ENCODE results near the gene EAF1. TPM values are rescaled to one million over a fixed set of nuclear protein-coding genes. Genes with fewer than 3 reads are reported as not detected.

EAF1 gene
- total and polyA plus RNA-seq, 2 of the 8 experiments (the other 6 are each of a cell fraction or from before 2014, with no cell fraction given): 13.9 to 26.8 TPM

DNA sequence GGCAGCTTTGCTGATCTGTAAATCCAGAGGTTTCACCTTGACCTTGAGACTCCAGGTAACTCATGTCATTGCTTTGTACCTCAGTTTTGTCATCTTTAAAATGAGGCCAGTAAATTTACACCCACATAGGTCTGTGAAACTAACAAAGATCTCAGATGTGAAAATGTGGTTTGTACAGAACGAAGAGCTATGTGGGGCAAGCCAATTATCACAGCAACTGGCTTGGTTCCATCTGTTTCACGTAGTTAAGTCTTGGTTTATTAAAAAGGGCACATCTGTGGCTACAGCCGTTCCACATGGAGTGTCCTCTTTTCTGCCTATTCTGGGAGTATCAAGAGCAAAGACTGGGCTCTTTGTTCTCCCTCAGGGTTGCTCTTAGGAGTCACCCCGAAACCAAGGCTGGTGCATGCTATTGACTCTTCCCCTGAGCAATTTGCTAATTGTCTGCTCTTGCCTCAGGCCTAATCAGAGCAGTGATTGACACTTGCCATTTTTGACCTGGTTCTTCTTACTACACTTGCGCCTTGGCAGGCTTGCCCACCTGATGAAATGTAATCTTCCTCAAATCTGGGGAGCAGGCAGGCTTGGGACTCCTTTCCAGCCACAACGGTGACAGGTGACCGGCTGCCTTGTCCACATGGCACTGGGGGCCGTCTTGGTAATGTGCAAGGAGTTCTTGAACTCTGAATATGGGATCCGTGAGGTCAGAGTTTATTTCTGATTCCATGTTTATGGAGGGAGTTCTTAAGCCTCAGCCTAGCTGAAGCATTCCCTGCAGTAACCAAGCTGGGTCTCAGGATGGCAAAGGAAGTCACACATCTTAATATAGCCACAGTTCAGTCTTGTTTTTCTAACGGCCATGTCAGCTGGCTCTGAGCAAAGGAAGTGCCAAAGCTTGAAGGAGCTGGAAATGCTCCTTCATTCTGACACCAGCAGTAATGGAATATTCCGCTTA is 40.1 kb downstream of the EAF1 start:
- no peak overlapping the region for H3K27ac ChIP-seq (ENCODE audit: low read depth, low read length)
- H3K4me2 ChIP-seq (ENCODE audit: insufficient read depth in 1 of 2, low read depth in 2 of 2, low read length in 2 of 2): no peak overlapping the region
- H3K23ac ChIP-seq (ENCODE audit: insufficient read length): no peak overlapping the region
- H3K18ac ChIP-seq (ENCODE audit: extremely low read depth, low read length): no peak overlapping the region
- H2BK20ac ChIP-seq (ENCODE audit: low read length): no peak overlapping the region
- ChIA-PET CTCF (ENCODE audit: partially characterized antibody) (interaction anchor here (1.1 to 3.1 kb wide), 6 partner anchors 13 to 84 kb away, joined by 3 to 15 read pairs (median 4); no protein-coding TSS in a partner anchor), POLR2A (ENCODE audit: partially characterized antibody) (interaction anchor here (1.2 kb wide), 1 partner anchor 20 kb away, joined by 3 read pairs; no protein-coding TSS in a partner anchor)
- no peak for FAIRE-seq
- H3K79me1 ChIP-seq (ENCODE audit: low read depth, low read length): no peaks in the 10 kb centered on the region
- DNase-seq (ENCODE audit: low read depth in 1 of 2, low spot score in 2 of 2): no peak
- H2BK15ac ChIP-seq (ENCODE audit: low read length): no peak overlapping the region
- H3K23me2 ChIP-seq (ENCODE audit: low read depth, low read length): no peaks in the 10 kb centered on the region; the same call in 1 of the 2 replicates
- no peak overlapping the region for H2AK5ac ChIP-seq (ENCODE audit: low read depth, low read length)
- no peak overlapping the region for H3K56ac ChIP-seq (replicated peaks; ENCODE audit: insufficient read length, low read depth, low read length)
- no peak overlapping the region for H3K4me3 ChIP-seq (ENCODE audit: extremely low read depth in 1 of 4, insufficient read depth in 2 of 4, low read depth in 3 of 4, low read length in 4 of 4)
- H4K8ac ChIP-seq (ENCODE audit: extremely low read depth, insufficient read depth, low read length): no peak overlapping the region; the same call in 1 of the 2 replicates
- no peaks in the 10 kb centered on the region for H4K20me1 ChIP-seq (replicated peaks in 1 of 2; ENCODE audit: control insufficient read depth in 1 of 2, insufficient read depth in 2 of 2, low read length in 2 of 2)
- H3K36me3 ChIP-seq (ENCODE audit: control insufficient read depth in 2 of 4, insufficient read depth in 4 of 4, low read length in 3 of 4): no peaks in the 10 kb centered on the region
- no peaks in the 10 kb centered on the region for H3K79me2 ChIP-seq (ENCODE audit: control insufficient read depth in 1 of 2, insufficient read depth in 2 of 2, low read length in 2 of 2)
- H4K91ac ChIP-seq (replicated peaks; ENCODE audit: insufficient read length, low read length): no peak overlapping the region
- no peak overlapping the region for H2BK120ac ChIP-seq (replicated peaks; ENCODE audit: low read depth, low read length)
- no peaks in the 10 kb centered on the region for H3K27me3 ChIP-seq (replicated peaks in 1 of 4; ENCODE audit: control insufficient read depth in 3 of 4, extremely low read depth in 1 of 4, insufficient read depth in 3 of 4, low read length in 3 of 4)
- no peak overlapping the region for H3K9ac ChIP-seq (replicated peaks in 1 of 4; ENCODE audit: extremely low read depth in 1 of 4, low read depth in 3 of 4, low read length in 3 of 4)
- H4K5ac ChIP-seq (ENCODE audit: insufficient read length, low read depth, low read length): no peak overlapping the region
- no peak overlapping the region for H2BK5ac ChIP-seq (ENCODE audit: low read depth, low read length)
- H3K9me3 ChIP-seq (ENCODE audit: insufficient read depth in 2 of 2, low read depth in 1 of 2, low read length in 1 of 2): no peaks in the 10 kb centered on the region
- no peak overlapping the region for H2BK12ac ChIP-seq (ENCODE audit: low read depth, low read length)
- WGBS, 2 experiments (ENCODE audit: extremely low coverage in 1 of 2, insufficient coverage in 1 of 2, insufficient read length in 1 of 2, insufficient replicate concordance in 2 of 2, low coverage in 1 of 2, low lambda C conversion rate in 2 of 2, missing lambda C conversion rate in 1 of 2): 92% methylated on average over 11 of the region's 11 CpGs; no CpG with 5 or more reads in 1 of the 2 experiments
- H3K4ac ChIP-seq (replicated peaks; ENCODE audit: insufficient read length, low read depth, low read length): no peak overlapping the region
- no peak overlapping the region for H3K14ac ChIP-seq (ENCODE audit: insufficient read length)
- H2AFZ ChIP-seq (ENCODE audit: low read length): no peak overlapping the region
- H3K4me1 ChIP-seq (replicated peaks in 1 of 4; ENCODE audit: control insufficient read depth in 3 of 4, insufficient read depth in 4 of 4, low read length in 3 of 4): no peaks in the 10 kb centered on the region
- TF ChIP-seq FOSL1 (IDR thresholded peaks at IDR 0.05; ENCODE audit: insufficient read depth, low read depth, low read length) (no peak), TEAD4 (IDR thresholded peaks at IDR 0.05; ENCODE audit: low read depth, low read length) (no peak), MAFK (IDR thresholded peaks at IDR 0.05; ENCODE audit: low read depth, low read length) (no peak), ZNF274 (IDR thresholded peaks at IDR 0.05; ENCODE audit: borderline replicate concordance, extremely low read depth, low read length) (no peak), POU5F1 (IDR thresholded peaks at IDR 0.05; ENCODE audit: low read depth, low read length) (no peak)

Data from H1 (cell line).